GM23248 (cell line): ENCODE measurements around the gene WNT9A. TPM values are rescaled to one million over a fixed set of nuclear protein-coding genes. Genes with fewer than 3 reads are reported as not detected.

Experiments used
- DNase-seq: peaks from one replicate; pipeline ENCODE4 v3.0.0-alpha.2; 2015
- H2AFZ ChIP-seq: fragments of 200-600 bp; sonication (generic); 2 replicates; pipeline ENCODE4 v1.6.1; 2016; ENCODE audit warnings: antibody characterized with exemption
- H3F3A ChIP-seq: fragments of 200-600 bp; sonication (generic); 2 replicates; pipeline ENCODE4 v1.6.1; 2016; ENCODE audit warnings: mild to moderate bottlenecking, antibody characterized with exemption, mixed run types; ENCODE audit not compliant: insufficient read depth
- H3K27ac ChIP-seq: fragments of 200-600 bp; sonication (generic); 2 replicates; pipeline ENCODE4 v1.5.1; 2016; ENCODE audit warnings: mild to moderate bottlenecking
- H3K27me3 ChIP-seq: fragments of 200-600 bp; sonication (generic); replicated peaks from 2 replicates; pipeline ENCODE4 v1.6.1; 2016; ENCODE audit warnings: mild to moderate bottlenecking; ENCODE audit not compliant: insufficient read depth
- H3K36me3 ChIP-seq: fragments of 200-600 bp; sonication (generic); 2 replicates; pipeline ENCODE4 v1.6.1; 2016; ENCODE audit warnings: low read depth, mild to moderate bottlenecking
- H3K4me1 ChIP-seq: fragments of 200-600 bp; sonication (generic); 2 replicates; pipeline ENCODE4 v1.6.1; 2016; ENCODE audit warnings: mild to moderate bottlenecking; ENCODE audit not compliant: insufficient read depth
- H3K4me2 ChIP-seq: fragments of 200-600 bp; sonication (generic); one replicate; pipeline ENCODE4 v1.6.1; 2016; ENCODE audit warnings: mild to moderate bottlenecking; ENCODE audit not compliant: unreplicated experiment
- H3K4me3 ChIP-seq: fragments of 200-600 bp; sonication (generic); 2 replicates; pipeline ENCODE4 v1.5.1; 2016; ENCODE audit warnings: mild to moderate bottlenecking
- H3K79me2 ChIP-seq: fragments of 200-600 bp; sonication (generic); 2 replicates; pipeline ENCODE4 v1.6.1; 2016; ENCODE audit warnings: mild to moderate bottlenecking; ENCODE audit not compliant: insufficient read depth
- H3K9ac ChIP-seq: fragments of 200-600 bp; sonication (generic); 2 replicates; pipeline ENCODE4 v1.6.1; 2016; ENCODE audit warnings: mild to moderate bottlenecking
- H3K9me2 ChIP-seq: fragments of 200-600 bp; sonication (generic); 2 replicates; pipeline ENCODE4 v1.6.1; 2016; ENCODE audit warnings: mixed run types, mild to moderate bottlenecking, moderate library complexity; ENCODE audit not compliant: insufficient read depth
- H3K9me3 ChIP-seq: fragments of 200-600 bp; sonication (generic); one replicate; pipeline ENCODE4 v1.6.1; 2017; ENCODE audit warnings: low read depth
- H4K20me1 ChIP-seq: fragments of 200-600 bp; sonication (generic); 2 replicates; pipeline ENCODE4 v1.6.0; 2016; ENCODE audit not compliant: insufficient read depth
- EZH2 ChIP-seq: fragments of 200-600 bp; sonication (generic); IDR thresholded peaks from 2 replicates; pipeline ENCODE4 v1.6.1; 2018; ENCODE audit warnings: antibody characterized with exemption, mild to moderate bottlenecking; ENCODE audit not compliant: insufficient read depth, poor library complexity, severe bottlenecking
- EZH2phosphoT487 ChIP-seq: fragments of 200-600 bp; sonication (generic); IDR thresholded peaks from 2 replicates; pipeline ENCODE4 v1.6.1; 2018; ENCODE audit warnings: antibody characterized with exemption, moderate library complexity, mild to moderate bottlenecking, low read depth; ENCODE audit not compliant: insufficient read depth
- WGBS, 2 experiments: methylation state at CpG; one replicate each; pipeline ENCODE4 v1.1.6; 2015 to 2017; ENCODE audit warnings: low lambda C conversion rate in 2 of 2, low coverage in 1 of 2; ENCODE audit errors: missing lambda C conversion rate in 2 of 2; 5-methylcytosine and 5-hydroxymethylcytosine counted together
- in situ Hi-C: fragments of 300-500 bp; cut with MboI; formaldehyde crosslinking; loops from 2 replicates; pipeline ENCODE4 v1.15.0; 2020
- polyA plus RNA-seq: library from polyadenylated mRNA; unstranded; fragments of >200 nt; fragmentation: Nextera tagmentation; extraction: Ambion mirVana; gene quantifications from 2 replicates; pipeline ENCODE4 v1.2.1, GENCODE V29; 2016
- total RNA-seq: library from RNA; depleted of rRNA; stranded (reverse); fragments of >200 nt; shearing (Covaris generic); gene quantifications from 2 replicates; pipeline ENCODE4 v1.2.3, GENCODE V29; 2014

Gene WNT9A
- total and polyA plus RNA-seq, 2 experiments from 2014 or later: 0.29 to 2.1 TPM

- H3K27ac ChIP-seq: no peak overlapping the region
- H3K36me3 ChIP-seq: no peaks in the 10 kb centered on the region
- H3K9me3 ChIP-seq: no peaks in the 10 kb centered on the region
- in situ Hi-C loops: no loop called here
- H2AFZ ChIP-seq: peak overlapping the region; percentile 48; the same call in 1 of the 2 replicates
- no peaks in the 10 kb centered on the region for H3K9me2 ChIP-seq
- H3K79me2 ChIP-seq: no peaks in the 10 kb centered on the region
- H3K9ac ChIP-seq: no peak overlapping the region
- H4K20me1 ChIP-seq: no peaks in the 10 kb centered on the region
- H3K27me3 ChIP-seq: no peaks in the 10 kb centered on the region
- H3K4me1 ChIP-seq: no peaks in the 10 kb centered on the region
- DNase-seq: peak; percentile 62
- TF ChIP-seq EZH2phosphoT487 (no peak), EZH2 (no peak)
- no peaks in the 10 kb centered on the region for H3F3A ChIP-seq
- WGBS, 2 experiments: 9 to 11% methylated on average over 13 to 26 of the region's 30 CpGs
- peak overlapping the region; percentile 21; the same call in 1 of the 2 replicates for H3K4me3 ChIP-seq
- H3K4me2 ChIP-seq: peak overlapping the region; percentile 47
Observed at GRCh38 chr1:227886993-227887696, 60.6 kb downstream of the WNT9A start.

- Histone ChIP-seq H3K79me2 (no peaks in the 10 kb centered on the region), H3K9ac (no peak overlapping the region), H4K20me1 (no peaks in the 10 kb centered on the region), H3K27me3 (no peaks in the 10 kb centered on the region; the same call in 1 of the 2 replicates), H3K4me1 (no peaks in the 10 kb centered on the region), H3K4me2 (no peak overlapping the region), H3F3A (no peaks in the 10 kb centered on the region), H3K4me3 (0 out of 2 replicates have a peak overlapping the region, but pooled peaks have one; percentile 21), H3K27ac (no peak overlapping the region), H3K9me3 (no peaks in the 10 kb centered on the region), H3K36me3 (no peaks in the 10 kb centered on the region), H3K9me2 (no peaks in the 10 kb centered on the region), H2AFZ (peak overlapping the region; percentile 48; the same call in 1 of the 2 replicates)
- WGBS, 2 experiments: 6 to 13% methylated on average over 8 to 18 of the region's 18 CpGs
- TF ChIP-seq EZH2phosphoT487 (no peak), EZH2 (no peak)
- no peak for DNase-seq
- in situ Hi-C loops: no loop called here
Observed at GRCh38 chr1:227886503-227886961, 61.2 kb downstream of the WNT9A start.

- H2AFZ ChIP-seq: peak overlapping the region; percentile 51
- peak overlapping the region; percentile 16 for H3K4me2 ChIP-seq
- H3K9me2 ChIP-seq: no peaks in the 10 kb centered on the region
- no peaks in the 10 kb centered on the region for H3K9me3 ChIP-seq
- no peaks in the 10 kb centered on the region for H3K79me2 ChIP-seq
- no peak overlapping the region for H3K27ac ChIP-seq
- TF ChIP-seq EZH2phosphoT487: no peak
- no peak for TF ChIP-seq EZH2
- no peaks in the 10 kb centered on the region; the same call in 1 of the 2 replicates for H3K27me3 ChIP-seq
- no peak overlapping the region for H3K9ac ChIP-seq
- 29 to 33% methylated on average over 13 to 14 of the region's 14 CpGs for WGBS, 2 experiments
- H3F3A ChIP-seq: no peaks in the 10 kb centered on the region
- DNase-seq: peak; percentile 73
- H3K36me3 ChIP-seq: no peaks in the 10 kb centered on the region
- H3K4me3 ChIP-seq: no peak overlapping the region
- H3K4me1 ChIP-seq: no peaks in the 10 kb centered on the region
- in situ Hi-C loops: no loop called here
- no peaks in the 10 kb centered on the region for H4K20me1 ChIP-seq
Observed at GRCh38 chr1:227885648-227886502, 61.9 kb downstream of the WNT9A start.

GRCh38 chr1:227885135-227885647 is 62.5 kb downstream of the WNT9A start:
- TF ChIP-seq EZH2 (no peak), EZH2phosphoT487 (no peak)
- H4K20me1 ChIP-seq: no peaks in the 10 kb centered on the region
- 80 to 83% methylated on average over 8 of the region's 8 CpGs for WGBS, 2 experiments
- H3K79me2 ChIP-seq: no peaks in the 10 kb centered on the region
- no peaks in the 10 kb centered on the region for H3F3A ChIP-seq
- no peak for DNase-seq
- in situ Hi-C loops: no loop called here
- H3K4me2 ChIP-seq: peak overlapping the region; percentile 16
- no peak overlapping the region for H3K9ac ChIP-seq
- no peaks in the 10 kb centered on the region for H3K4me1 ChIP-seq
- peak overlapping the region; percentile 51 for H2AFZ ChIP-seq
- H3K9me3 ChIP-seq: no peaks in the 10 kb centered on the region
- H3K36me3 ChIP-seq: no peaks in the 10 kb centered on the region
- H3K27me3 ChIP-seq: no peaks in the 10 kb centered on the region; the same call in 1 of the 2 replicates
- no peak overlapping the region for H3K27ac ChIP-seq
- no peak overlapping the region for H3K4me3 ChIP-seq
- H3K9me2 ChIP-seq: no peaks in the 10 kb centered on the region
